ENCODE results near the gene STK25. TPM values are rescaled to one million over a fixed set of nuclear protein-coding genes. Genes with fewer than 3 reads are reported as not detected.

Gene STK25
- total and polyA plus RNA-seq, 2 of the 8 experiments (the other 6 are each of a cell fraction or from before 2014, with no cell fraction given): 159 to 546 TPM

- no peak for TF ChIP-seq SAP30 (IDR thresholded peaks at IDR 0.05; ENCODE audit: insufficient read depth, insufficient replicate concordance, low read length)
- no peak for TF ChIP-seq TCF12 (IDR thresholded peaks at IDR 0.05; ENCODE audit: low read depth, low read length)
- TF ChIP-seq KDM4A (IDR thresholded peaks at IDR 0.05; ENCODE audit: low read depth, low read length, severe bottlenecking): no peak
- no peak for TF ChIP-seq KDM5A (IDR thresholded peaks at IDR 0.05; ENCODE audit: low read length)
These were observed 42.5 kb upstream of the STK25 start (continued) for GRCh38 chr2:241550616-241551580.
